ENCODE results near the gene RASA3. TPM values are rescaled to one million over a fixed set of nuclear protein-coding genes. Genes with fewer than 3 reads are reported as not detected.

Gene RASA3
- total RNA-seq, 2 experiments from 2014 or later = 3.6 to 17.9 TPM

DNA sequence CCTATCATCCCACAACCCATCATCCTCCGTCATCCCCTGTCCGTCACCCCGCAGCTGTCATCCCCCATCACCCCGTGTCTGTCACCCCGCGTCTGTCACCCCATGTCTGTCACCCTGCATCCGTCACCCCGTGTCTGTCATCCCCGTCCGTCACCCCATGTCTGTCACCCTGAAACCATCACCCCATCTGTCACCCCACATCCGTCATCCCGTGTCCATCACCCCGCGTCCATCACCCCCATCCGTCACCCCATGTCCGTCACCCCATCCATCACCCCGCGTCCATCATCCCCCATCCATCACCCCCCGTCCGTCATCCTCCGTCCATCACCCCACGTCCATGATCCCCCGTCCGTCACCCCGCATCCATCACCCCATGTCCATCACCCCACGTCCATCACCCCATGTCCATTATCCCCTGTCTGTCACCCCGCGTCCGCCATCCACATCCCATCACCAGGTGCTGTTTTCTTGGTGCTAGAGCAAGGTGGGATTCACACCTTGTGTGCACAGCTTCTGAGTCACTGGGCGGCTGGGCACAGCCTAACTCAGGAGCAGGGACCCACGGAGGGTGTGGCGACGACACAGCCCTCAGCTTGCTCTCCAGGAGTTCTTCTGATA is 24.2 kb downstream of the RASA3 start:
- BruUV-seq (replicated peaks) = no TSS peak
- no peaks in the 10 kb centered on the region for H4K20me1 ChIP-seq (ENCODE audit: insufficient read depth, low read length)
- ChIA-PET CTCF (ENCODE audit: unreplicated experiment) (no interaction called here), POLR2A (no interaction called here)
- H3K27ac ChIP-seq (ENCODE audit: low read depth, low read length, poor library complexity, severe bottlenecking) = no peak overlapping the region
- no peaks in the 10 kb centered on the region for H3K36me3 ChIP-seq (ENCODE audit: insufficient read depth, low read length)
- no peaks in the 10 kb centered on the region for H3K9me3 ChIP-seq (ENCODE audit: low read length)
- intact Hi-C loops (cut with micrococcal nuclease; ENCODE audit: unreplicated experiment) = no loop called here
- H3K4me3 ChIP-seq (ENCODE audit: low read depth, low read length, poor library complexity, severe bottlenecking) = no peak overlapping the region
- H3K9me2 ChIP-seq (ENCODE audit: insufficient read depth, low read length) = no peaks in the 10 kb centered on the region
- no peak overlapping the region for H3K4me2 ChIP-seq (ENCODE audit: low read length)
- H3K4me1 ChIP-seq (ENCODE audit: insufficient read depth, low read length, poor library complexity, severe bottlenecking) = peaks cover 25% of the 10 kb centered on the region
- TF ChIP-seq, protein P1, sequence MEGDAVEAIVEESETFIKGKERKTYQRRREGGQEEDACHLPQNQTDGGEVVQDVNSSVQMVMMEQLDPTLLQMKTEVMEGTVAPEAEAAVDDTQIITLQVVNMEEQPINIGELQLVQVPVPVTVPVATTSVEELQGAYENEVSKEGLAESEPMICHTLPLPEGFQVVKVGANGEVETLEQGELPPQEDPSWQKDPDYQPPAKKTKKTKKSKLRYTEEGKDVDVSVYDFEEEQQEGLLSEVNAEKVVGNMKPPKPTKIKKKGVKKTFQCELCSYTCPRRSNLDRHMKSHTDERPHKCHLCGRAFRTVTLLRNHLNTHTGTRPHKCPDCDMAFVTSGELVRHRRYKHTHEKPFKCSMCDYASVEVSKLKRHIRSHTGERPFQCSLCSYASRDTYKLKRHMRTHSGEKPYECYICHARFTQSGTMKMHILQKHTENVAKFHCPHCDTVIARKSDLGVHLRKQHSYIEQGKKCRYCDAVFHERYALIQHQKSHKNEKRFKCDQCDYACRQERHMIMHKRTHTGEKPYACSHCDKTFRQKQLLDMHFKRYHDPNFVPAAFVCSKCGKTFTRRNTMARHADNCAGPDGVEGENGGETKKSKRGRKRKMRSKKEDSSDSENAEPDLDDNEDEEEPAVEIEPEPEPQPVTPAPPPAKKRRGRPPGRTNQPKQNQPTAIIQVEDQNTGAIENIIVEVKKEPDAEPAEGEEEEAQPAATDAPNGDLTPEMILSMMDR (conservative IDR thresholded peaks at IDR 0.05; ENCODE audit: low read length) = no peak
- TF ChIP-seq EZH2phosphoT487 (IDR thresholded peaks at IDR 0.05; ENCODE audit: borderline replicate concordance, low read depth, low read length) = no peak
- no peaks in the 10 kb centered on the region for H3K79me2 ChIP-seq (ENCODE audit: insufficient read depth, low read depth, low read length)
- no peak for DNase-seq (ENCODE audit: low spot score)
- H2AFZ ChIP-seq (ENCODE audit: low read length) = no peak overlapping the region

DNA sequence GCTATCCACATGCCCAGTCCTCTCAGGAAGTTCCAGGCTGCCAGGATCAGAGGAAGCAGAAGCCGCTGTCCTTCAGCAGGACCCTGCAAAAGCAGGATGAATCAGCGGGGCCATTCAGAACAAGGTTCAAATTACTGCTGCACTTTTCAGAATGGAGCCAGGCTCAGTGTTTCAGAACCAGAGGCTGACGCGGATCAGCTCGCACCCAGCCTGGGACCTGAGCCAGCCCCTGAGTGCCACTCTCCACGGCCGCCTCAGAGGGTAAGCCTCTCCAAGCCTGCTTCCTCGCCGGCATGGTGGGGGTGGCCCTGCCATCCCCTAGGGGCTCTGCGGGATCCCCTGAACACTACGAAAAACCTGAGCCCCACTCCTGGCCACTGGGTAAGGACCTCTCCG is 24.7 kb downstream of the RASA3 start:
- POLR2A ChIA-PET = no interaction called here
- H3K27ac ChIP-seq (ENCODE audit: low read depth, low read length, poor library complexity, severe bottlenecking) = no peak overlapping the region
- CTCF ChIA-PET (ENCODE audit: unreplicated experiment) = no interaction called here

More for the DNA sequence above, 24.7 kb downstream of the RASA3 start:
- H3K9me3 ChIP-seq (ENCODE audit: low read length) = no peaks in the 10 kb centered on the region
- no peaks in the 10 kb centered on the region for H3K79me2 ChIP-seq (ENCODE audit: insufficient read depth, low read depth, low read length)
- H2AFZ ChIP-seq (ENCODE audit: low read length) = no peak overlapping the region
- no peak for DNase-seq (ENCODE audit: low spot score)
- no peaks in the 10 kb centered on the region for H3K36me3 ChIP-seq (ENCODE audit: insufficient read depth, low read length)
- TF ChIP-seq EZH2phosphoT487 (IDR thresholded peaks at IDR 0.05; ENCODE audit: borderline replicate concordance, low read depth, low read length) = no peak
- TF ChIP-seq, protein P1 (conservative IDR thresholded peaks at IDR 0.05; ENCODE audit: low read length) = no peak
- no peaks in the 10 kb centered on the region for H4K20me1 ChIP-seq (ENCODE audit: insufficient read depth, low read length)
- no peaks in the 10 kb centered on the region for H3K9me2 ChIP-seq (ENCODE audit: insufficient read depth, low read length)
- BruUV-seq (replicated peaks) = no TSS peak
- no peak overlapping the region for H3K4me3 ChIP-seq (ENCODE audit: low read depth, low read length, poor library complexity, severe bottlenecking)
- intact Hi-C loops (cut with micrococcal nuclease; ENCODE audit: unreplicated experiment) = no loop called here
- H3K4me2 ChIP-seq (ENCODE audit: low read length) = no peak overlapping the region
- H3K4me1 ChIP-seq (ENCODE audit: insufficient read depth, low read length, poor library complexity, severe bottlenecking) = peaks cover 25% of the 10 kb centered on the region
